HG02623 (cell line): ENCODE data around the gene GPR151.
"Not testable (repeated sequence)": the region's sequence is repeated elsewhere in the genome, so short reads cannot be mapped to it uniquely, and the experiment has no call there.

ENCODE experiments used
- ATAC-seq: cut with Tn5 transposase; IDR thresholded peaks from one replicate; pipeline ENCODE4 v1.9.1; 2021; ENCODE audit warnings: moderate library complexity; ENCODE audit not compliant: unreplicated experiment

The GPR151 gene

GRCh38 chr5:146516151-146516475, at the start of gene GPR151:
Gene GPR151, minus strand, starts transcription at chr5:146516190. Its CDS starts 77 bp downstream, at chr5:146516113.
- no peak for ATAC-seq

- no peak for ATAC-seq
Observed at GRCh38 chr5:146564007-146564762, 48.2 kb upstream of the GPR151 start.

GRCh38 chr5:146562461-146562860, 46.5 kb upstream of the GPR151 start:
- no peak for ATAC-seq

GRCh38 chr5:146561711-146562110, 45.7 kb upstream of the GPR151 start:
- ATAC-seq, result no peak

- ATAC-seq, result no peak
Observed at GRCh38 chr5:146560205-146560812, 44.3 kb upstream of the GPR151 start.

- not testable (repeated sequence) for ATAC-seq
Observed at GRCh38 chr5:146556884-146557283, 40.9 kb upstream of the GPR151 start.

GRCh38 chr5:146553446-146553845, 37.5 kb upstream of the GPR151 start:
- no peak for ATAC-seq

- ATAC-seq, result no peak
Observed at GRCh38 chr5:146549615-146550014, 33.6 kb upstream of the GPR151 start.

- no peak for ATAC-seq
Observed at GRCh38 chr5:146548781-146549449, 32.9 kb upstream of the GPR151 start.

- ATAC-seq, result no peak
Observed at GRCh38 chr5:146544232-146544631, 28.2 kb upstream of the GPR151 start.

- peak; percentile 92 for ATAC-seq
Observed at GRCh38 chr5:146541958-146542849, 26.2 kb upstream of the GPR151 start.

GRCh38 chr5:146540414-146540813, 24.4 kb upstream of the GPR151 start:
- no peak for ATAC-seq

- no peak for ATAC-seq
Observed at GRCh38 chr5:146539973-146540372, 24.0 kb upstream of the GPR151 start.

- ATAC-seq, result no peak
Observed at GRCh38 chr5:146538432-146538831, 22.4 kb upstream of the GPR151 start.

GRCh38 chr5:146533882-146534281, 17.9 kb upstream of the GPR151 start:
- no peak for ATAC-seq

GRCh38 chr5:146533260-146533857, 17.4 kb upstream of the GPR151 start:
- ATAC-seq, result peak; percentile 97

- peak; percentile 51 for ATAC-seq
Observed at GRCh38 chr5:146529984-146530383, 14.0 kb upstream of the GPR151 start.

- no peak for ATAC-seq
Observed at GRCh38 chr5:146528236-146528635, 12.2 kb upstream of the GPR151 start.

GRCh38 chr5:146527785-146528184, 11.8 kb upstream of the GPR151 start:
- no peak for ATAC-seq

GRCh38 chr5:146523698-146524097, 7.7 kb upstream of the GPR151 start:
- no peak for ATAC-seq
